WTC11 (cell line): Measurements from ENCODE around the gene FGF14. TPM values are rescaled to one million over a fixed set of nuclear protein-coding genes. Genes with fewer than 3 reads are reported as not detected.

Experiments
- ATAC-seq: fragments of 200-7000 bp; cut with Tn5 transposase; 2 replicates; pipeline ENCODE4 v1.10.0; 2021; ENCODE audit warnings: mild to moderate bottlenecking, moderate library complexity
- CTCF ChIA-PET: fragments of 300-600 bp; sonication (Branson Sonifier 250); formaldehyde crosslinking; loops from one replicate; lab custom pipeline; 2021; ENCODE audit warnings: antibody characterized with exemption; lab: Charles Lee
- POLR2A ChIA-PET: fragments of 350-600 bp; sonication (Branson Sonifier 250); formaldehyde crosslinking; loops from one replicate; lab custom pipeline; 2021; ENCODE audit warnings: antibody characterized with exemption; lab: Charles Lee
- DNase-seq: peaks from one replicate; pipeline ENCODE4 v3.0.0; 2021; ENCODE audit warnings: low spot score
- H3K27ac Mint-ChIP-seq: 2 replicates; pipeline ENCODE4 v1.8.0; 2021; ENCODE audit warnings: mixed read lengths
- H3K27me3 Mint-ChIP-seq: 2 replicates; pipeline ENCODE4 v1.8.0; 2021; ENCODE audit warnings: low read depth, mild to moderate bottlenecking, moderate library complexity, mixed read lengths
- H3K36me3 Mint-ChIP-seq: 2 replicates; pipeline ENCODE4 v1.8.0; 2021; ENCODE audit warnings: mixed read lengths
- H3K4me1 Mint-ChIP-seq: 2 replicates; pipeline ENCODE4 v1.8.0; 2022; ENCODE audit warnings: mixed read lengths
- H3K4me3 Mint-ChIP-seq: 2 replicates; pipeline ENCODE4 v1.8.0; 2021; ENCODE audit warnings: mild to moderate bottlenecking, moderate library complexity, mixed read lengths
- H3K9me3 Mint-ChIP-seq: 2 replicates; pipeline ENCODE4 v1.8.0; 2021; ENCODE audit warnings: mixed read lengths
- AFF4 ChIP-seq: sonication (generic); formaldehyde crosslinking; IDR thresholded peaks from 2 replicates; pipeline ENCODE4 v1.8.1; 2023; ENCODE audit warnings: mild to moderate bottlenecking, missing genetic modification reagents, borderline replicate concordance
- ATF2 ChIP-seq: sonication (generic); formaldehyde crosslinking; IDR thresholded peaks from 2 replicates; pipeline ENCODE4 v1.8.1; 2022; ENCODE audit warnings: low read depth, missing genetic modification reagents, borderline replicate concordance
- IRF2 ChIP-seq: sonication (generic); formaldehyde crosslinking; IDR thresholded peaks from 2 replicates; pipeline ENCODE4 v1.8.0; 2022; ENCODE audit warnings: low read depth, missing genetic modification reagents, borderline replicate concordance
- MAX ChIP-seq: sonication (generic); formaldehyde crosslinking; IDR thresholded peaks from 2 replicates; pipeline ENCODE4 v1.8.0; 2022; ENCODE audit warnings: mild to moderate bottlenecking, missing genetic modification reagents
- NFE2L1 ChIP-seq: sonication (generic); formaldehyde crosslinking; IDR thresholded peaks from 2 replicates; pipeline ENCODE4 v1.8.1; 2023; ENCODE audit warnings: missing genetic modification reagents
- SMAD4 ChIP-seq: sonication (generic); formaldehyde crosslinking; IDR thresholded peaks from 2 replicates; pipeline ENCODE4 v1.8.0; 2022; ENCODE audit warnings: mild to moderate bottlenecking, missing genetic modification reagents
- SP1 ChIP-seq: sonication (generic); formaldehyde crosslinking; conservative IDR thresholded peaks from 2 replicates; pipeline ENCODE4 v1.8.1; 2022; ENCODE audit warnings: missing genetic modification reagents
- ZNF138 ChIP-seq: sonication (generic); formaldehyde crosslinking; conservative IDR thresholded peaks from 2 replicates; pipeline ENCODE4 v1.8.1; 2022; ENCODE audit warnings: mild to moderate bottlenecking, moderate library complexity, missing genetic modification reagents
- ZNF232 ChIP-seq: sonication (generic); formaldehyde crosslinking; IDR thresholded peaks from 2 replicates; pipeline ENCODE4 v1.8.0; 2022; ENCODE audit warnings: mild to moderate bottlenecking, missing genetic modification reagents
- ZNF317 ChIP-seq: sonication (generic); formaldehyde crosslinking; IDR thresholded peaks from 2 replicates; pipeline ENCODE4 v1.8.1; 2023; ENCODE audit warnings: low read depth, mild to moderate bottlenecking, moderate library complexity, missing genetic modification reagents, borderline replicate concordance
- ZNF396 ChIP-seq: fragments of 250-450 bp; sonication (Bioruptor Pico); IDR thresholded peaks from 2 replicates; pipeline ENCODE4 v1.8.0; 2021; ENCODE audit warnings: mild to moderate bottlenecking, moderate library complexity, borderline replicate concordance
- ZSCAN18 ChIP-seq: fragments of 250-450 bp; sonication (Bioruptor Pico); IDR thresholded peaks from 2 replicates; pipeline ENCODE4 v2.1.2; 2022; ENCODE audit warnings: mild to moderate bottlenecking, moderate library complexity
- total RNA-seq: library from RNA; stranded (reverse); gene quantifications from 3 replicates; pipeline ENCODE4 v1.2.3, GENCODE V29; 2021
- TF ChIP-seq, protein P1 (sequence below): fragments of 250-450 bp; sonication (Bioruptor Pico); IDR thresholded peaks from 2 replicates; pipeline ENCODE4 v1.9.0; 2021; ENCODE audit warnings: moderate library complexity, mild to moderate bottlenecking, inconsistent platforms, borderline replicate concordance
- TF ChIP-seq, protein P2 (sequence below): sonication (generic); formaldehyde crosslinking; IDR thresholded peaks from 2 replicates; pipeline ENCODE4 v1.8.0; 2022; ENCODE audit warnings: mild to moderate bottlenecking, missing genetic modification reagents
- TF ChIP-seq, protein P3 (sequence below): sonication (generic); formaldehyde crosslinking; IDR thresholded peaks from 2 replicates; pipeline ENCODE4 v1.8.0; 2023; ENCODE audit warnings: missing genetic modification reagents

The FGF14 gene
- total RNA-seq, 1 experiment from 2014 or later: 0.28 TPM

DNA sequence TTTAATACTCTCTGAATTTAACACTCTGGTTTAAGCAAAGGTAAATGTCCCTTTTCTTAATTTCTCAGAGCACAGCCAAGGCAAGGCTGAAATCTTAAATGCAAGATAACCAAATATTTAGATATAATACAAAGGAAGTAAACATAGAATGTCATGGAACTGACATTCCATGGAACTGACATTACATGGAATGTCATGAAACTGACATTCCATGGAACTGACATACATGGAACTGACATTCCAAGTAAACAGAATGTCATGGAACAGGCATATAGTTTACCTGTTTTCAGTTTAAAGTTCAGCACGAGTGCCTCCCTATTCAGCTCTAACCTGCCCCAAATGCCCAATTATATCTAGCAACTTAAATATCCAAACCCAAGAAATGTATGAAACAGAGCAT is 21.8 kb downstream of the FGF14 start:
- POLR2A ChIA-PET: no interaction called here
- H3K27ac Mint-ChIP-seq: no peak overlapping the region
- H3K36me3 Mint-ChIP-seq: no peaks in the 10 kb centered on the region
- H3K27me3 Mint-ChIP-seq: no peaks in the 10 kb centered on the region
- H3K4me1 Mint-ChIP-seq: no peaks in the 10 kb centered on the region
- DNase-seq: no peak
- CTCF ChIA-PET: interaction anchor here (0.8 kb wide), 1 partner anchor 14 kb away, joined by 3 read pairs; no protein-coding TSS in a partner anchor
- H3K9me3 Mint-ChIP-seq: no peaks in the 10 kb centered on the region
- no peak for ATAC-seq
- TF ChIP-seq NFE2L1 (CRISPR knock-in tag): no peak
- no peak overlapping the region for H3K4me3 Mint-ChIP-seq

GRCh38 chr13:102376318-102376717 is 25.5 kb downstream of the FGF14 start:
- POLR2A ChIA-PET: no interaction called here
- Mint-ChIP-seq H3K27ac (no peak overlapping the region), H3K27me3 (no peaks in the 10 kb centered on the region), H3K36me3 (no peaks in the 10 kb centered on the region), H3K4me3 (no peak overlapping the region), H3K9me3 (no peaks in the 10 kb centered on the region), H3K4me1 (no peaks in the 10 kb centered on the region)
- ATAC-seq (no peak), DNase-seq (no peak)
- TF ChIP-seq ATF2 (CRISPR knock-in tag): no peak
- no peak for TF ChIP-seq IRF2 (CRISPR knock-in tag)
- no peak for TF ChIP-seq ZNF396 (CRISPR knock-in tag)
- no peak for TF ChIP-seq MAX
- TF ChIP-seq, protein P1, sequence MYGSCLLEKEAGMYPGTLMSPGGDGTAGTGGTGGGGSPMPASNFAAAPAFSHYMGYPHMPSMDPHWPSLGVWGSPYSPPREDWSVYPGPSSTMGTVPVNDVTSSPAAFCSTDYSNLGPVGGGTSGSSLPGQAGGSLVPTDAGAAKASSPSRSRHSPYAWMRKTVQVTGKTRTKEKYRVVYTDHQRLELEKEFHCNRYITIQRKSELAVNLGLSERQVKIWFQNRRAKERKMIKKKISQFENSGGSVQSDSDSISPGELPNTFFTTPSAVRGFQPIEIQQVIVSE (CRISPR knock-in tag): no peak
- no peak for TF ChIP-seq SP1 (CRISPR knock-in tag)
- TF ChIP-seq, protein P2, sequence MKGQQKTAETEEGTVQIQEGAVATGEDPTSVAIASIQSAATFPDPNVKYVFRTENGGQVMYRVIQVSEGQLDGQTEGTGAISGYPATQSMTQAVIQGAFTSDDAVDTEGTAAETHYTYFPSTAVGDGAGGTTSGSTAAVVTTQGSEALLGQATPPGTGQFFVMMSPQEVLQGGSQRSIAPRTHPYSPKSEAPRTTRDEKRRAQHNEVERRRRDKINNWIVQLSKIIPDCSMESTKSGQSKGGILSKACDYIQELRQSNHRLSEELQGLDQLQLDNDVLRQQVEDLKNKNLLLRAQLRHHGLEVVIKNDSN: no peak
- TF ChIP-seq AFF4 (CRISPR knock-in tag): no peak
- TF ChIP-seq, protein P3, sequence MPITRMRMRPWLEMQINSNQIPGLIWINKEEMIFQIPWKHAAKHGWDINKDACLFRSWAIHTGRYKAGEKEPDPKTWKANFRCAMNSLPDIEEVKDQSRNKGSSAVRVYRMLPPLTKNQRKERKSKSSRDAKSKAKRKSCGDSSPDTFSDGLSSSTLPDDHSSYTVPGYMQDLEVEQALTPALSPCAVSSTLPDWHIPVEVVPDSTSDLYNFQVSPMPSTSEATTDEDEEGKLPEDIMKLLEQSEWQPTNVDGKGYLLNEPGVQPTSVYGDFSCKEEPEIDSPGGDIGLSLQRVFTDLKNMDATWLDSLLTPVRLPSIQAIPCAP (CRISPR knock-in tag): no peak
- no peak for TF ChIP-seq ZNF232 (CRISPR knock-in tag)
- no peak for TF ChIP-seq ZSCAN18 (CRISPR knock-in tag)
- no peak for TF ChIP-seq ZNF317 (CRISPR knock-in tag)
- TF ChIP-seq ZNF138 (CRISPR knock-in tag): no peak
- TF ChIP-seq SMAD4 (CRISPR knock-in tag): no peak
- CTCF ChIA-PET: no interaction called here
